Thyroid gland (tissue), 4 donors: ENCODE measurements around the gene KDM4B. TPM values are rescaled to one million over a fixed set of nuclear protein-coding genes. Genes with fewer than 3 reads are reported as not detected.

ENCODE experiments used
- DNase-seq, 2 donors: peaks; one replicate each; pipeline ENCODE4 v3.0.0-alpha.2; 2019
- H3K27ac ChIP-seq, 3 donors: fragments of 200-600 bp; sonication (generic); 1 replicate in 2 of 3; 2 replicates in 1 of 3; pipeline ENCODE4 v1.5.1; 2016 to 2019; ENCODE audit warnings: mild to moderate bottlenecking in 1 of 3, moderate library complexity in 1 of 3
- H3K27me3 ChIP-seq: fragments of 200-600 bp; sonication (generic); one replicate; pipeline ENCODE4 v1.5.1; 2019
- H3K36me3 ChIP-seq, 2 donors: fragments of 200-600 bp; sonication (generic); one replicate each; pipeline ENCODE4 v1.5.1; 2016 to 2019
- H3K4me1 ChIP-seq, 2 donors: fragments of 200-600 bp; sonication (generic); one replicate each; pipeline ENCODE4 v1.5.1; 2017 to 2019
- H3K4me3 ChIP-seq, 3 donors: fragments of 200-600 bp; sonication (generic); replicated peaks in 1 of 3; 1 replicate in 2 of 3; 2 replicates in 1 of 3; pipeline ENCODE4 v1.5.1; 2016; ENCODE audit warnings: mild to moderate bottlenecking in 1 of 3
- H3K9me3 ChIP-seq: fragments of 200-600 bp; sonication (generic); one replicate; pipeline ENCODE4 v1.5.1; 2017
- CTCF ChIP-seq, 6 experiments: fragments of 200-600 bp in 3 of 6; fragments of 450-650 bp in 3 of 6; sonication (generic) in 3 of 6; IDR thresholded peaks; one replicate each; pipeline ENCODE4 v1.5.1; 2016 to 2019; ENCODE audit warnings: antibody characterized with exemption in 6 of 6, mild to moderate bottlenecking in 2 of 6, inconsistent platforms in 1 of 6, moderate library complexity in 1 of 6
- POLR2A ChIP-seq, 2 donors: fragments of 450-650 bp; IDR thresholded peaks; one replicate each; pipeline ENCODE4 v1.6.1; 2017; ENCODE audit warnings: antibody characterized with exemption in 2 of 2, mild to moderate bottlenecking in 2 of 2, moderate library complexity in 1 of 2
- WGBS, 2 donors: methylation state at CpG; one replicate each; pipeline ENCODE4 v1.1.5; 2017; 5-methylcytosine and 5-hydroxymethylcytosine counted together
- intact Hi-C: fragments of 100-400 bp; cut with DNase I; formaldehyde crosslinking; loops from one replicate; pipeline ENCODE4 v1.15.1; 2023
- total RNA-seq, 4 donors: library from RNA; depleted of rRNA; stranded (reverse); fragments of >200 nt; gene quantifications; one replicate each; pipeline ENCODE4 v1.2.3, GENCODE V29; 2016

Gene KDM4B
- total RNA-seq, 4 donors from 2014 or later: 44.3 to 87.2 (median 75.8) TPM

- WGBS, 2 donors: 14 to 45% methylated on average over 9 to 19 of the region's 19 CpGs
- Histone ChIP-seq H3K4me1 (peaks cover 8 to 33% of the 10 kb centered on the region in 2 donors), H3K36me3 (peaks cover 11 to 29% of the 10 kb centered on the region in 2 donors), H3K27ac (peak overlapping the region in 2 of 3 donors; percentile 18 to 38), H3K27me3 (no peaks in the 10 kb centered on the region), H3K9me3 (no peaks in the 10 kb centered on the region), H3K4me3 (no peak overlapping the region)
- intact Hi-C loops: loop anchor here (5.0 kb wide), 1 partner anchor 531 kb away; no protein-coding TSS in a partner anchor
- peak; percentile 91 to 94 for DNase-seq
- TF ChIP-seq CTCF (IDR thresholded peaks at IDR 0.05) (no peak), POLR2A (IDR thresholded peaks at IDR 0.05) (no peak)
Measured at GRCh38 chr19:5046339-5047039, 77.6 kb downstream of the KDM4B start.

GRCh38 chr19:5047251-5047935 lies 78.5 kb downstream of the KDM4B start:
- no peak overlapping the region for H3K4me3 ChIP-seq
- H3K9me3 ChIP-seq: no peaks in the 10 kb centered on the region
- peaks cover 11 to 28% of the 10 kb centered on the region in 2 donors for H3K36me3 ChIP-seq
- 89 to 94% methylated on average over 4 to 21 of the region's 39 CpGs for WGBS, 2 donors
- peaks cover 8 to 33% of the 10 kb centered on the region in 2 donors for H3K4me1 ChIP-seq
- no peaks in the 10 kb centered on the region for H3K27me3 ChIP-seq
- TF ChIP-seq POLR2A (IDR thresholded peaks at IDR 0.05) (no peak), CTCF (IDR thresholded peaks at IDR 0.05) (no peak)
- DNase-seq: no peak
- H3K27ac ChIP-seq: peak overlapping the region in 1 of 3 donors; percentile 38
- intact Hi-C loops: loop anchor here (5.0 kb wide), 1 partner anchor 530 kb away; no protein-coding TSS in a partner anchor

- Histone ChIP-seq H3K4me3 (no peak overlapping the region), H3K27ac (no peak overlapping the region), H3K36me3 (peaks cover 11 to 21% of the 10 kb centered on the region in 2 donors), H3K9me3 (no peaks in the 10 kb centered on the region), H3K4me1 (peaks cover 8 to 33% of the 10 kb centered on the region in 2 donors), H3K27me3 (no peaks in the 10 kb centered on the region)
- WGBS, 2 donors: 28 to 64% methylated on average over 15 to 24 of the region's 44 CpGs
- intact Hi-C loops: loop anchor here (5.0 kb wide), 1 partner anchor 529 kb away; no protein-coding TSS in a partner anchor
- peak; percentile 74 for DNase-seq
- no peak for TF ChIP-seq POLR2A (IDR thresholded peaks at IDR 0.05)
- peak; percentile 82 to 99 (median 91) for TF ChIP-seq CTCF (IDR thresholded peaks at IDR 0.05)
Measured at GRCh38 chr19:5048091-5048726, 79.3 kb downstream of the KDM4B start.

- WGBS, 2 donors: 80 to 81% methylated on average over 21 to 33 of the region's 36 CpGs
- TF ChIP-seq POLR2A (IDR thresholded peaks at IDR 0.05) (no peak), CTCF (IDR thresholded peaks at IDR 0.05) (no peak)
Measured at GRCh38 chr19:5048727-5049553, 80.0 kb downstream of the KDM4B start.

More at GRCh38 chr19:5048727-5049553, 80.0 kb downstream of the KDM4B start:
- Histone ChIP-seq H3K4me1 (peaks cover 8 to 33% of the 10 kb centered on the region in 2 donors), H3K27ac (no peak overlapping the region), H3K9me3 (no peaks in the 10 kb centered on the region), H3K4me3 (no peak overlapping the region), H3K27me3 (no peaks in the 10 kb centered on the region), H3K36me3 (peaks cover 11 to 21% of the 10 kb centered on the region in 2 donors)
- no peak for DNase-seq
- intact Hi-C loops: loop anchor here (5.0 kb wide), 1 partner anchor 528 kb away; no protein-coding TSS in a partner anchor
